NB4 (cell line): Measurements from ENCODE around the gene FBXO47.
A peak's percentile ranks its signal among the peaks of the same experiment; 100 is the strongest.

Source experiments
- DNase-seq: peaks from one replicate; pipeline ENCODE4 v3.0.0; 2010; ENCODE audit warnings: low read depth
- H3K4me3 ChIP-seq: one replicate; pipeline ENCODE4 v1.5.1; 2011; ENCODE audit warnings: mild to moderate bottlenecking, low read depth, low read length, moderate library complexity
- CTCF ChIP-seq: IDR thresholded peaks from one replicate; pipeline ENCODE4 v1.5.1; 2012; ENCODE audit warnings: low read depth, low read length
- MAX ChIP-seq: IDR thresholded peaks from 2 replicates; pipeline ENCODE4 v1.6.1; 2011; ENCODE audit warnings: low read depth, low read length
- MYC ChIP-seq: IDR thresholded peaks from 2 replicates; pipeline ENCODE4 v1.6.1; 2011; ENCODE audit warnings: low read depth, low read length
- POLR2A ChIP-seq: IDR thresholded peaks from 2 replicates; pipeline ENCODE4 v1.6.1; 2011; ENCODE audit warnings: mild to moderate bottlenecking; ENCODE audit not compliant: insufficient read length; ENCODE audit errors: extremely low read depth

The FBXO47 gene

GRCh38 chr17:38903404-38903803, 63.8 kb downstream of the FBXO47 start:
- no peak overlapping the region for H3K4me3 ChIP-seq
- DNase-seq: no peak
- TF ChIP-seq MYC (no peak), CTCF (no peak), POLR2A (no peak), MAX (no peak)

GRCh38 chr17:38900978-38901656, 66.1 kb downstream of the FBXO47 start:
- H3K4me3 ChIP-seq: peak overlapping the region; percentile 23
- TF ChIP-seq CTCF: no peak
- no peak for TF ChIP-seq POLR2A
- TF ChIP-seq MAX: peak; percentile 55; the same call in 1 of the 2 replicates
- TF ChIP-seq MYC: no peak; the same call in 1 of the 2 replicates
- peak; percentile 99 for DNase-seq

- H3K4me3 ChIP-seq: no peak overlapping the region
- DNase-seq: no peak
- TF ChIP-seq POLR2A (no peak), CTCF (no peak), MAX (no peak), MYC (no peak)
Observed at GRCh38 chr17:38899421-38899820, 67.8 kb downstream of the FBXO47 start.

GRCh38 chr17:38898812-38899348, 68.3 kb downstream of the FBXO47 start:
- peak; percentile 99 for DNase-seq
- peak overlapping the region; percentile 26 for H3K4me3 ChIP-seq
- TF ChIP-seq MYC (peak; percentile 42), MAX (peak; percentile 33; the same call in 1 of the 2 replicates), POLR2A (no peak), CTCF (no peak)

GRCh38 chr17:38898291-38898679, 68.9 kb downstream of the FBXO47 start:
- peak overlapping the region; percentile 26 for H3K4me3 ChIP-seq
- peak; percentile 61 for DNase-seq
- TF ChIP-seq CTCF (no peak), MAX (no peak), POLR2A (no peak), MYC (no peak)
